Measurements from ENCODE around the gene NRN1L. TPM values are rescaled to one million over a fixed set of nuclear protein-coding genes. Genes with fewer than 3 reads are reported as not detected.

Gene NRN1L
- total and polyA plus RNA-seq, 2 of the 4 experiments (the other 2 are of a cell fraction), result 0.27 TPM; not detected in 1

- CTCF ChIA-PET, result no interaction called here
- Histone ChIP-seq H3K27me3 (ENCODE audit: control insufficient read depth, insufficient read depth, low read length) (no peaks in the 10 kb centered on the region), H3K56ac (ENCODE audit: extremely low read depth, insufficient read depth, low read length) (no peak overlapping the region), H3K4ac (ENCODE audit: low read depth, low read length) (no peak overlapping the region), H3K23ac (ENCODE audit: low read depth, low read length) (no peak overlapping the region), H3K9me3 (ENCODE audit: control insufficient read depth, insufficient read depth, low read length) (no peaks in the 10 kb centered on the region), H4K20me1 (ENCODE audit: insufficient read depth, low read length) (peaks cover 2% of the 10 kb centered on the region; the same call in 1 of the 2 replicates), H4K91ac (ENCODE audit: insufficient read depth, low read depth, low read length) (no peak overlapping the region), H2BK5ac (ENCODE audit: low read depth, low read length, poor library complexity, severe bottlenecking) (no peak overlapping the region), H3K9me1 (ENCODE audit: insufficient read depth, low read length) (peaks cover 7% of the 10 kb centered on the region; the same call in 1 of the 2 replicates), H2BK15ac (ENCODE audit: low read depth, low read length) (no peak overlapping the region), H3K9ac (ENCODE audit: low read depth, low read length) (no peak overlapping the region), H3K4me1 (ENCODE audit: control insufficient read depth, insufficient read depth, low read length) (peaks cover 1% of the 10 kb centered on the region), H3K4me3 (ENCODE audit: insufficient read depth, low read depth, low read length) (no peak overlapping the region), H2AK9ac (replicated peaks; ENCODE audit: low read depth, low read length, poor library complexity) (no peak overlapping the region), H2AFZ (replicated peaks; ENCODE audit: low read length, poor library complexity) (no peak overlapping the region), H3K79me1 (ENCODE audit: low read depth in 1 of 2, low read length in 2 of 2) (peaks cover 3 to 20% of the 10 kb centered on the region in 2 experiments; a peak in 3 of 4 replicates), H3K18ac (ENCODE audit: low read depth, low read length) (no peak overlapping the region), H2BK120ac (ENCODE audit: low read depth, low read length) (no peak overlapping the region), H4K5ac (ENCODE audit: low read depth, low read length) (no peak overlapping the region), H3K14ac (replicated peaks; ENCODE audit: low read depth, low read length) (no peak overlapping the region), H3K36me3 (ENCODE audit: control insufficient read depth, insufficient read depth, low read length) (no peaks in the 10 kb centered on the region), H2AK5ac (ENCODE audit: low read depth, low read length) (no peak overlapping the region), H4K8ac (ENCODE audit: low read depth in 2 of 2, low read length in 2 of 2) (no peak overlapping the region), H2BK20ac (ENCODE audit: low read depth, low read length) (no peak overlapping the region), H3K4me2 (ENCODE audit: low read depth, low read length) (no peak overlapping the region), H3K27ac (ENCODE audit: insufficient read depth, low read length) (no peak overlapping the region)
- dilution Hi-C loops (cut with HindIII; ENCODE audit: low sequenced_read_pairs, unreplicated experiment) (no loop called here), intact Hi-C loops (cut with micrococcal nuclease) (no loop called here), in situ Hi-C loops (cut with MboI; ENCODE audit: low sequenced_read_pairs) (no loop called here)
- POLR2A ChIA-PET (ENCODE audit: unreplicated experiment), result no interaction called here
- DNase-seq (no peak), ATAC-seq (ENCODE audit: low read depth) (no peak)
- WGBS, 2 experiments (ENCODE audit: extremely low coverage in 2 of 2, insufficient read length in 1 of 2), result 93% methylated on average over 2 of the region's 2 CpGs; no CpG with 5 or more reads in 1 of the 2 experiments
- TF ChIP-seq SMC3 (IDR thresholded peaks at IDR 0.05; ENCODE audit: low read depth, low read length) (no peak), MAZ (IDR thresholded peaks at IDR 0.05; ENCODE audit: borderline replicate concordance, low read depth, low read length) (no peak), ELK1 (IDR thresholded peaks at IDR 0.05; ENCODE audit: borderline replicate concordance, low read depth, low read length) (no peak), CEBPB (IDR thresholded peaks at IDR 0.05; ENCODE audit: low read depth, low read length) (no peak), POLR2A (IDR thresholded peaks at IDR 0.05; ENCODE audit: low read depth, low read length) (no peak), MAFK (IDR thresholded peaks at IDR 0.05; ENCODE audit: low read depth, low read length) (no peak), BHLHE40 (IDR thresholded peaks at IDR 0.05; ENCODE audit: low read depth, low read length) (no peak), RAD21 (IDR thresholded peaks at IDR 0.05; ENCODE audit: low read length) (no peak), CHD1 (IDR thresholded peaks at IDR 0.05; ENCODE audit: low read depth, low read length) (no peak), FOS (IDR thresholded peaks at IDR 0.05; ENCODE audit: low read depth, low read length) (no peak), RFX5 (IDR thresholded peaks at IDR 0.05; ENCODE audit: low read depth, low read length) (no peak), USF2 (IDR thresholded peaks at IDR 0.05; ENCODE audit: low read depth, low read length) (no peak), RCOR1 (IDR thresholded peaks at IDR 0.05; ENCODE audit: insufficient replicate concordance, low read length) (no peak), MXI1 (IDR thresholded peaks at IDR 0.05; ENCODE audit: borderline replicate concordance, low read depth, low read length) (no peak), NFE2L2 (IDR thresholded peaks at IDR 0.05; ENCODE audit: low read depth, low read length) (no peak), CTCF (conservative IDR thresholded peaks at IDR 0.05; ENCODE audit: low read depth, low read length) (no peak)
- BruUV-seq (replicated peaks), result no TSS peak
These were observed 46.9 kb upstream of the NRN1L start for GRCh38 chr16:67837811-67838210.
